ENCODE data around the gene PTPRN2. TPM values are rescaled to one million over a fixed set of nuclear protein-coding genes. Genes with fewer than 3 reads are reported as not detected.

Gene PTPRN2
- total and polyA plus RNA-seq, 2 of the 8 experiments (the other 6 are each of a cell fraction or from before 2014, with no cell fraction given) = 2.6 to 4.5 TPM

DNA sequence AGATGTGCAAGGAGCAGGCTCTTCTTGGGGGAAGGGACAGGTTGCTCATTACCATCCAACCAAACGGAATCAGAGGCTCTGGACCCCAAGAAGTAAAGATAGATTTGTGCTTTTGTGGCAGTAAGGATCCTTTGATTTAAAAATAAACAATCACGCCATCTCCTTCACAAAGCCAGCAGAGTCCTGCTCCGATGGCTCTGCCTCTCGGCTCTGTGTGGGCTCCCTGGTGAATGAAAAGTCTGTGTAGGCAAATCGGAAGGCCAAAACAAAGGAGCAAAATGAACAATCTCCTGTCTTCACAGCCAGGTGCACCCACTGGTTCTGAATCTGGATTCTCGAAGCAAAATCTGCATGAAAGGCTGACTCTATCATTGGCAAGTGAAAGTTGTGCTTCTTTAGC lies 3.8 kb downstream of the PTPRN2 start:
- no peak for FAIRE-seq
- H2BK12ac ChIP-seq (ENCODE audit: low read depth, low read length) = peak overlapping the region; percentile 50; the same call in 1 of the 2 replicates
- H3K79me2 ChIP-seq (ENCODE audit: control insufficient read depth in 1 of 2, insufficient read depth in 2 of 2, low read length in 2 of 2) = no peaks in the 10 kb centered on the region
- H3K9ac ChIP-seq (replicated peaks in 1 of 4; ENCODE audit: extremely low read depth in 1 of 4, low read depth in 3 of 4, low read length in 3 of 4) = no peak overlapping the region
- TF ChIP-seq MAFK (IDR thresholded peaks at IDR 0.05; ENCODE audit: low read depth, low read length) (no peak), SP4 (IDR thresholded peaks at IDR 0.05; ENCODE audit: low read length) (no peak), RXRA (IDR thresholded peaks at IDR 0.05; ENCODE audit: insufficient read depth, low read depth, low read length) (no peak)
- no peak overlapping the region for H2AFZ ChIP-seq (ENCODE audit: low read length)
- H3K9me3 ChIP-seq (ENCODE audit: insufficient read depth in 2 of 2, low read depth in 1 of 2, low read length in 1 of 2) = peaks cover 13 to 14% of the 10 kb centered on the region in 2 experiments
- H2BK15ac ChIP-seq (ENCODE audit: low read length) = no peak overlapping the region
- no peak overlapping the region for H3K27ac ChIP-seq (ENCODE audit: low read depth, low read length)
- peaks cover 3% of the 10 kb centered on the region in 2 experiments for H4K20me1 ChIP-seq (replicated peaks in 1 of 2; ENCODE audit: control insufficient read depth in 1 of 2, insufficient read depth in 2 of 2, low read length in 2 of 2)
- no peak overlapping the region for H3K4me2 ChIP-seq (ENCODE audit: insufficient read depth in 1 of 2, low read depth in 2 of 2, low read length in 2 of 2)
- H3K23ac ChIP-seq (ENCODE audit: insufficient read length) = no peak overlapping the region
- no peak overlapping the region for H2AK5ac ChIP-seq (ENCODE audit: low read depth, low read length)
- H3K36me3 ChIP-seq (ENCODE audit: control insufficient read depth in 2 of 4, insufficient read depth in 4 of 4, low read length in 3 of 4) = no peaks in the 10 kb centered on the region; a peak in 2 of 8 replicates
- no peak overlapping the region for H2BK5ac ChIP-seq (ENCODE audit: low read depth, low read length)
- H4K8ac ChIP-seq (ENCODE audit: extremely low read depth, insufficient read depth, low read length) = no peak overlapping the region
- no peak overlapping the region for H4K91ac ChIP-seq (replicated peaks; ENCODE audit: insufficient read length, low read length)
- H3K18ac ChIP-seq (ENCODE audit: extremely low read depth, low read length) = no peak overlapping the region
- no peak overlapping the region for H2BK20ac ChIP-seq (ENCODE audit: low read length)
- H3K4me1 ChIP-seq (replicated peaks in 1 of 4; ENCODE audit: control insufficient read depth in 3 of 4, insufficient read depth in 4 of 4, low read length in 3 of 4) = peaks cover 0 to 9% (median 3%) of the 10 kb centered on the region in 4 experiments; a peak in 5 of 7 replicates
- ChIA-PET CTCF (ENCODE audit: partially characterized antibody) (interaction anchor here (1.4 to 2.0 kb wide), 2 partner anchors 12 to 169 kb away, joined by 3 to 8 read pairs; no protein-coding TSS in a partner anchor), POLR2A (ENCODE audit: partially characterized antibody) (no interaction called here)
- no peak overlapping the region for H3K14ac ChIP-seq (ENCODE audit: insufficient read length)
- no peaks in the 10 kb centered on the region for H3K79me1 ChIP-seq (ENCODE audit: low read depth, low read length)
- H3K4ac ChIP-seq (replicated peaks; ENCODE audit: insufficient read length, low read depth, low read length) = no peak overlapping the region
- H2BK120ac ChIP-seq (replicated peaks; ENCODE audit: low read depth, low read length) = no peak overlapping the region
- peaks cover 3% of the 10 kb centered on the region; the same call in 1 of the 2 replicates for H3K23me2 ChIP-seq (ENCODE audit: low read depth, low read length)
- no peak overlapping the region for H3K56ac ChIP-seq (replicated peaks; ENCODE audit: insufficient read length, low read depth, low read length)
- WGBS, 2 experiments (ENCODE audit: extremely low coverage in 1 of 2, insufficient coverage in 1 of 2, insufficient read length in 1 of 2, insufficient replicate concordance in 2 of 2, low coverage in 1 of 2, low lambda C conversion rate in 2 of 2, missing lambda C conversion rate in 1 of 2) = 87% methylated on average over 6 of the region's 6 CpGs; no CpG with 5 or more reads in 1 of the 2 experiments
- no peak for DNase-seq (ENCODE audit: low read depth in 1 of 2, low spot score in 2 of 2)
- peaks cover 10 to 31% (median 25%) of the 10 kb centered on the region in 4 experiments for H3K27me3 ChIP-seq (replicated peaks in 1 of 4; ENCODE audit: control insufficient read depth in 3 of 4, extremely low read depth in 1 of 4, insufficient read depth in 3 of 4, low read length in 3 of 4)
- no peak overlapping the region for H3K4me3 ChIP-seq (ENCODE audit: extremely low read depth in 1 of 4, insufficient read depth in 2 of 4, low read depth in 3 of 4, low read length in 4 of 4)
- H4K5ac ChIP-seq (ENCODE audit: insufficient read length, low read depth, low read length) = no peak overlapping the region

Data from H1 (cell line).